Transverse colon (tissue), 4 donors: Measurements from ENCODE around the gene PCSK5.

ENCODE experiments used
- CTCF ChIP-seq, 5 experiments: fragments of 200-600 bp in 3 of 5; fragments of 450-650 bp in 2 of 5; sonication (generic) in 3 of 5; IDR thresholded peaks; 1 replicate in 2 of 5; 2 replicates in 3 of 5; pipeline ENCODE4 v1.5.1; 2016 to 2017; ENCODE audit warnings: antibody characterized with exemption in 5 of 5, inconsistent platforms in 3 of 5, mild to moderate bottlenecking in 2 of 5, moderate library complexity in 1 of 5
- POLR2A ChIP-seq: fragments of 450-650 bp; IDR thresholded peaks from one replicate; pipeline ENCODE4 v1.6.1; 2016; ENCODE audit warnings: antibody characterized with exemption, mild to moderate bottlenecking, moderate library complexity
- POLR2AphosphoS5 ChIP-seq, 3 donors: sonication (generic); formaldehyde crosslinking; IDR thresholded peaks; one replicate each; pipeline ENCODE4 v1.6.1; 2016; ENCODE audit warnings: antibody characterized with exemption in 3 of 3

- TF ChIP-seq POLR2AphosphoS5 (IDR thresholded peaks at IDR 0.05) (no peak), CTCF (IDR thresholded peaks at IDR 0.05) (no peak), POLR2A (no peak)
These were observed 48.5 kb downstream of the PCSK5 start for GRCh38 chr9:75938946-75939345.
